ENCODE data around the gene SVIL.
"Not testable (repeated sequence)": the region's sequence is repeated elsewhere in the genome, so short reads cannot be mapped to it uniquely, and the experiment has no call there.

The SVIL gene

GRCh38 chr10:29555746-29556481, 78.9 kb downstream of the SVIL start:
- Mint-ChIP-seq H3K4me1 (peaks cover 22% of the 10 kb centered on the region), H3K27me3 (ENCODE audit: low read depth) (no peaks in the 10 kb centered on the region), H3K9me3 (no peaks in the 10 kb centered on the region), H3K36me3 (ENCODE audit: low read depth) (peaks cover 37% of the 10 kb centered on the region), H3K27ac (peak overlapping the region in 2 of 3 experiments; percentile 20 to 87), H3K4me3 (no peak overlapping the region)
- TF ChIP-seq CTCF (IDR thresholded peaks at IDR 0.05; ENCODE audit: unreplicated experiment in 3 of 3), result no peak

GRCh38 chr10:29555091-29555745, 79.6 kb downstream of the SVIL start:
- Mint-ChIP-seq H3K4me1 (peaks cover 22% of the 10 kb centered on the region), H3K36me3 (ENCODE audit: low read depth) (peaks cover 44% of the 10 kb centered on the region)

GRCh38 chr10:29554660-29555059, 80.1 kb downstream of the SVIL start:
- Mint-ChIP-seq H3K9me3 (no peaks in the 10 kb centered on the region), H3K36me3 (ENCODE audit: low read depth) (peaks cover 43% of the 10 kb centered on the region), H3K27ac (peak overlapping the region in 1 of 3 experiments; percentile 9), H3K4me1 (peaks cover 16% of the 10 kb centered on the region), H3K4me3 (no peak overlapping the region), H3K27me3 (ENCODE audit: low read depth) (no peaks in the 10 kb centered on the region)
- no peak for TF ChIP-seq CTCF (IDR thresholded peaks at IDR 0.05; ENCODE audit: unreplicated experiment in 3 of 3)

More at GRCh38 chr10:29555091-29555745, 79.6 kb downstream of the SVIL start:
- no peaks in the 10 kb centered on the region for H3K27me3 Mint-ChIP-seq (ENCODE audit: low read depth)
- no peak for TF ChIP-seq CTCF (IDR thresholded peaks at IDR 0.05; ENCODE audit: unreplicated experiment in 3 of 3)
- peak overlapping the region in 2 of 3 experiments; percentile 20 to 87 for H3K27ac Mint-ChIP-seq
- H3K9me3 Mint-ChIP-seq, result no peaks in the 10 kb centered on the region
- no peak overlapping the region for H3K4me3 Mint-ChIP-seq

- no peak overlapping the region for H3K4me3 Mint-ChIP-seq
- no peak overlapping the region for H3K27ac Mint-ChIP-seq
- H3K9me3 Mint-ChIP-seq, result no peaks in the 10 kb centered on the region
- peaks cover 11% of the 10 kb centered on the region for H3K4me1 Mint-ChIP-seq
- no peak for TF ChIP-seq CTCF (IDR thresholded peaks at IDR 0.05; ENCODE audit: unreplicated experiment in 3 of 3)
- H3K27me3 Mint-ChIP-seq (ENCODE audit: low read depth), result no peaks in the 10 kb centered on the region
- peaks cover 45% of the 10 kb centered on the region for H3K36me3 Mint-ChIP-seq (ENCODE audit: low read depth)
These were observed 81.1 kb downstream of the SVIL start for GRCh38 chr10:29553544-29554250.

GRCh38 chr10:29553116-29553515, 81.7 kb downstream of the SVIL start:
- H3K27me3 Mint-ChIP-seq (ENCODE audit: low read depth); H3K27ac Mint-ChIP-seq; H3K4me3 Mint-ChIP-seq; H3K9me3 Mint-ChIP-seq: not testable (repeated sequence)
- Mint-ChIP-seq H3K36me3 (ENCODE audit: low read depth) (peaks cover 51% of the 10 kb centered on the region), H3K4me1 (peaks cover 11% of the 10 kb centered on the region)

- not testable (repeated sequence) for H3K27ac Mint-ChIP-seq; H3K9me3 Mint-ChIP-seq; H3K4me3 Mint-ChIP-seq; H3K27me3 Mint-ChIP-seq (ENCODE audit: low read depth); H3K4me1 Mint-ChIP-seq
- peaks cover 38% of the 10 kb centered on the region for H3K36me3 Mint-ChIP-seq (ENCODE audit: low read depth)
These were observed 85.3 kb downstream of the SVIL start for GRCh38 chr10:29549493-29549892.
